Ramos (cell line): ENCODE measurements around the gene ZSCAN26.

ENCODE experiments used
- in situ Hi-C: fragments of 300-500 bp; cut with MboI; formaldehyde crosslinking; loops from one replicate; pipeline ENCODE4 v1.14.3; 2022; ENCODE audit warnings: low sequenced_read_pairs; ENCODE audit not compliant: unreplicated experiment

ZSCAN26 gene

GRCh38 chr6:28266962-28267694, at the start of gene ZSCAN26:
ZSCAN26 (plus strand) TSS chr6:28267143; CDS start chr6:28271920, 4,777 bp downstream.
- in situ Hi-C loops: no loop called here

- in situ Hi-C loops: no loop called here
These were observed 49.1 kb upstream of the ZSCAN26 start for GRCh38 chr6:28217890-28218289.

- in situ Hi-C loops: no loop called here
These were observed 48.4 kb upstream of the ZSCAN26 start for GRCh38 chr6:28218312-28219248.

GRCh38 chr6:28220257-28221133, 46.4 kb upstream of the ZSCAN26 start:
- in situ Hi-C loops: no loop called here

- in situ Hi-C loops: no loop called here
These were observed 42.5 kb upstream of the ZSCAN26 start for GRCh38 chr6:28224131-28225055.

- in situ Hi-C loops: no loop called here
These were observed 41.7 kb upstream of the ZSCAN26 start, which contains the start of gene ZSCAN9 for GRCh38 chr6:28225056-28225834. ZSCAN9 (plus strand) TSS chr6:28225275; CDS start chr6:28227085, 1,810 bp downstream.

- in situ Hi-C loops: no loop called here
These were observed 40.5 kb upstream of the ZSCAN26 start for GRCh38 chr6:28226460-28226859.

GRCh38 chr6:28232785-28233184, 34.2 kb upstream of the ZSCAN26 start:
- in situ Hi-C loops: no loop called here

- in situ Hi-C loops: no loop called here
These were observed 31.0 kb upstream of the ZSCAN26 start for GRCh38 chr6:28235912-28236452.

GRCh38 chr6:28239636-28240035, 27.3 kb upstream of the ZSCAN26 start:
- in situ Hi-C loops: no loop called here

GRCh38 chr6:28240471-28240870, 26.5 kb upstream of the ZSCAN26 start:
- in situ Hi-C loops: no loop called here

GRCh38 chr6:28243946-28244345, 23.0 kb upstream of the ZSCAN26 start:
- in situ Hi-C loops: no loop called here

- in situ Hi-C loops: no loop called here
These were observed 21.6 kb upstream of the ZSCAN26 start for GRCh38 chr6:28245206-28245941.

- in situ Hi-C loops: no loop called here
These were observed 18.0 kb upstream of the ZSCAN26 start for GRCh38 chr6:28248916-28249315.

GRCh38 chr6:28250747-28251146, 16.2 kb upstream of the ZSCAN26 start:
- in situ Hi-C loops: no loop called here

GRCh38 chr6:28251661-28252008, 15.3 kb upstream of the ZSCAN26 start:
- in situ Hi-C loops: no loop called here
